Measurements from ENCODE around the gene NRP1.

The NRP1 gene

GRCh38 chr10:33256458-33256857 lies 78.0 kb downstream of the NRP1 start:
- no peak overlapping the region for H3K27ac Mint-ChIP-seq (ENCODE audit: low read depth)
- no peak overlapping the region for H3K4me3 Mint-ChIP-seq
- DNase-seq (ENCODE audit: low spot score in 2 of 2) = no peak
- no peaks in the 10 kb centered on the region for H3K4me1 Mint-ChIP-seq
- ATAC-seq (replicated peaks; ENCODE audit: extremely low read depth, poor library complexity, severe bottlenecking) = no peak
- no peaks in the 10 kb centered on the region for H3K9me3 Mint-ChIP-seq
- peaks cover 42% of the 10 kb centered on the region for H3K27me3 Mint-ChIP-seq
- no peaks in the 10 kb centered on the region for H3K36me3 Mint-ChIP-seq (ENCODE audit: insufficient read depth)

GRCh38 chr10:33254556-33255160 lies 79.8 kb downstream of the NRP1 start:
- Mint-ChIP-seq H3K36me3 (ENCODE audit: insufficient read depth) (no peaks in the 10 kb centered on the region), H3K4me1 (peaks cover 4% of the 10 kb centered on the region), H3K27me3 (peaks cover 42% of the 10 kb centered on the region), H3K27ac (ENCODE audit: low read depth) (no peak overlapping the region), H3K4me3 (no peak overlapping the region), H3K9me3 (no peaks in the 10 kb centered on the region)
- no peak for DNase-seq (ENCODE audit: low spot score in 2 of 2)
- no peak for ATAC-seq (replicated peaks; ENCODE audit: extremely low read depth, poor library complexity, severe bottlenecking)

GRCh38 chr10:33253411-33253810 lies 81.1 kb downstream of the NRP1 start:
- Mint-ChIP-seq H3K27me3 (peaks cover 32% of the 10 kb centered on the region), H3K4me3 (no peak overlapping the region), H3K27ac (ENCODE audit: low read depth) (no peak overlapping the region), H3K36me3 (ENCODE audit: insufficient read depth) (no peaks in the 10 kb centered on the region), H3K9me3 (no peaks in the 10 kb centered on the region), H3K4me1 (peaks cover 17% of the 10 kb centered on the region)
- no peak for DNase-seq (ENCODE audit: low spot score in 2 of 2)
- no peak for ATAC-seq (replicated peaks; ENCODE audit: extremely low read depth, poor library complexity, severe bottlenecking)

- Mint-ChIP-seq H3K9me3 (no peaks in the 10 kb centered on the region), H3K27me3 (peaks cover 30% of the 10 kb centered on the region), H3K36me3 (ENCODE audit: insufficient read depth) (no peaks in the 10 kb centered on the region), H3K27ac (ENCODE audit: low read depth) (no peak overlapping the region), H3K4me3 (no peak overlapping the region), H3K4me1 (peaks cover 23% of the 10 kb centered on the region)
- DNase-seq (ENCODE audit: low spot score in 2 of 2) (no peak), ATAC-seq (replicated peaks; ENCODE audit: extremely low read depth, poor library complexity, severe bottlenecking) (no peak)
These were observed 81.7 kb downstream of the NRP1 start for GRCh38 chr10:33252794-33253203.

GRCh38 chr10:33252324-33252723 lies 82.1 kb downstream of the NRP1 start:
- ATAC-seq (replicated peaks; ENCODE audit: extremely low read depth, poor library complexity, severe bottlenecking) (no peak), DNase-seq (ENCODE audit: low spot score in 2 of 2) (no peak)
- Mint-ChIP-seq H3K36me3 (ENCODE audit: insufficient read depth) (no peaks in the 10 kb centered on the region), H3K27me3 (peaks cover 30% of the 10 kb centered on the region), H3K4me1 (peaks cover 24% of the 10 kb centered on the region), H3K9me3 (no peaks in the 10 kb centered on the region), H3K4me3 (no peak overlapping the region), H3K27ac (ENCODE audit: low read depth) (no peak overlapping the region)

GRCh38 chr10:33249659-33250345 lies 84.7 kb downstream of the NRP1 start:
- DNase-seq (ENCODE audit: low spot score in 2 of 2) = no peak

GRCh38 chr10:33249137-33249536 lies 85.3 kb downstream of the NRP1 start:
- H3K4me3 Mint-ChIP-seq = no peak overlapping the region
- H3K4me1 Mint-ChIP-seq = peaks cover 24% of the 10 kb centered on the region
- no peaks in the 10 kb centered on the region for H3K36me3 Mint-ChIP-seq (ENCODE audit: insufficient read depth)
- DNase-seq (ENCODE audit: low spot score in 2 of 2) = no peak
- no peaks in the 10 kb centered on the region for H3K9me3 Mint-ChIP-seq
- H3K27ac Mint-ChIP-seq (ENCODE audit: low read depth) = no peak overlapping the region
- peaks cover 18% of the 10 kb centered on the region for H3K27me3 Mint-ChIP-seq
- no peak for ATAC-seq (replicated peaks; ENCODE audit: extremely low read depth, poor library complexity, severe bottlenecking)

More at GRCh38 chr10:33249659-33250345, 84.7 kb downstream of the NRP1 start:
- Mint-ChIP-seq H3K4me1 (peaks cover 24% of the 10 kb centered on the region), H3K4me3 (no peak overlapping the region), H3K36me3 (ENCODE audit: insufficient read depth) (no peaks in the 10 kb centered on the region), H3K27ac (ENCODE audit: low read depth) (no peak overlapping the region), H3K9me3 (no peaks in the 10 kb centered on the region), H3K27me3 (peaks cover 19% of the 10 kb centered on the region)
- no peak for ATAC-seq (replicated peaks; ENCODE audit: extremely low read depth, poor library complexity, severe bottlenecking)

GRCh38 chr10:33248638-33249037 lies 85.8 kb downstream of the NRP1 start:
- ATAC-seq (replicated peaks; ENCODE audit: extremely low read depth, poor library complexity, severe bottlenecking) (peak; percentile 97), DNase-seq (ENCODE audit: low spot score in 2 of 2) (no peak)
- no peaks in the 10 kb centered on the region for H3K36me3 Mint-ChIP-seq (ENCODE audit: insufficient read depth)
- peak overlapping the region; percentile 16 for H3K27ac Mint-ChIP-seq (ENCODE audit: low read depth)
- no peaks in the 10 kb centered on the region for H3K9me3 Mint-ChIP-seq
- H3K4me1 Mint-ChIP-seq = peaks cover 24% of the 10 kb centered on the region
- peak overlapping the region; percentile 6 for H3K4me3 Mint-ChIP-seq
- H3K27me3 Mint-ChIP-seq = peaks cover 13% of the 10 kb centered on the region

GRCh38 chr10:33247221-33247922 lies 87.1 kb downstream of the NRP1 start:
- DNase-seq (ENCODE audit: low spot score in 2 of 2) = no peak
- Mint-ChIP-seq H3K9me3 (no peaks in the 10 kb centered on the region), H3K36me3 (ENCODE audit: insufficient read depth) (no peaks in the 10 kb centered on the region), H3K27ac (ENCODE audit: low read depth) (no peak overlapping the region), H3K4me3 (no peak overlapping the region), H3K4me1 (peaks cover 24% of the 10 kb centered on the region), H3K27me3 (peaks cover 1% of the 10 kb centered on the region)
- no peak for ATAC-seq (replicated peaks; ENCODE audit: extremely low read depth, poor library complexity, severe bottlenecking)

GRCh38 chr10:33245343-33245742 lies 89.1 kb downstream of the NRP1 start:
- ATAC-seq (replicated peaks; ENCODE audit: extremely low read depth, poor library complexity, severe bottlenecking) (no peak), DNase-seq (ENCODE audit: low spot score in 2 of 2) (no peak)
- H3K9me3 Mint-ChIP-seq = no peaks in the 10 kb centered on the region
- peaks cover 24% of the 10 kb centered on the region for H3K4me1 Mint-ChIP-seq
- no peak overlapping the region for H3K4me3 Mint-ChIP-seq
- H3K36me3 Mint-ChIP-seq (ENCODE audit: insufficient read depth) = no peaks in the 10 kb centered on the region
- H3K27me3 Mint-ChIP-seq = peaks cover 8% of the 10 kb centered on the region
- H3K27ac Mint-ChIP-seq (ENCODE audit: low read depth) = no peak overlapping the region

GRCh38 chr10:33244354-33244967 lies 90.0 kb downstream of the NRP1 start:
- Mint-ChIP-seq H3K36me3 (ENCODE audit: insufficient read depth) (no peaks in the 10 kb centered on the region), H3K9me3 (no peaks in the 10 kb centered on the region), H3K27me3 (peaks cover 16% of the 10 kb centered on the region), H3K27ac (ENCODE audit: low read depth) (no peak overlapping the region), H3K4me1 (peaks cover 18% of the 10 kb centered on the region), H3K4me3 (no peak overlapping the region)
- no peak for DNase-seq (ENCODE audit: low spot score in 2 of 2)
- ATAC-seq (replicated peaks; ENCODE audit: extremely low read depth, poor library complexity, severe bottlenecking) = no peak

GRCh38 chr10:33243703-33244102 lies 90.8 kb downstream of the NRP1 start:
- ATAC-seq (replicated peaks; ENCODE audit: extremely low read depth, poor library complexity, severe bottlenecking) (no peak), DNase-seq (ENCODE audit: low spot score in 2 of 2) (no peak)
- Mint-ChIP-seq H3K27ac (ENCODE audit: low read depth) (no peak overlapping the region), H3K9me3 (no peaks in the 10 kb centered on the region), H3K36me3 (ENCODE audit: insufficient read depth) (no peaks in the 10 kb centered on the region), H3K4me1 (peaks cover 11% of the 10 kb centered on the region), H3K4me3 (no peak overlapping the region), H3K27me3 (peaks cover 19% of the 10 kb centered on the region)

Data from central memory CD8-positive, alpha-beta T cell (primary cell).